H9 (cell line): ENCODE measurements around the gene IL10RA. TPM values are rescaled to one million over a fixed set of nuclear protein-coding genes. Genes with fewer than 3 reads are reported as not detected.

Experiments
- DNase-seq: peaks from one replicate; pipeline ENCODE4 v3.0.0-alpha.2; 2017
- H2AFZ ChIP-seq: one replicate; pipeline ENCODE4 v1.6.1; 2013; ENCODE audit warnings: mild to moderate bottlenecking, low read length, control low read depth, moderate library complexity
- H2AK5ac ChIP-seq: 2 replicates; pipeline ENCODE4 v1.6.1; 2013; ENCODE audit warnings: low read length, control low read depth, mixed read lengths; ENCODE audit not compliant: insufficient read length
- H2BK120ac ChIP-seq: one replicate; pipeline ENCODE4 v1.6.1; 2013; ENCODE audit warnings: low read depth, mild to moderate bottlenecking, low read length, control low read depth, inconsistent platforms; ENCODE audit not compliant: poor library complexity, severe bottlenecking
- H2BK12ac ChIP-seq: 2 replicates; pipeline ENCODE4 v1.6.1; 2013; ENCODE audit warnings: low read length, control low read depth, mixed read lengths, low read depth; ENCODE audit not compliant: insufficient read length
- H2BK15ac ChIP-seq: 2 replicates; pipeline ENCODE4 v1.6.1; 2013; ENCODE audit warnings: low read depth, low read length, control low read depth
- H2BK20ac ChIP-seq: one replicate; pipeline ENCODE4 v1.6.1; 2013; ENCODE audit warnings: low read depth, mild to moderate bottlenecking, low read length, control low read depth, inconsistent platforms; ENCODE audit not compliant: poor library complexity, severe bottlenecking
- H2BK5ac ChIP-seq: 2 replicates; pipeline ENCODE4 v1.6.1; 2013; ENCODE audit warnings: low read length, control low read depth, mixed read lengths; ENCODE audit not compliant: insufficient read length
- H3K14ac ChIP-seq: 2 replicates; pipeline ENCODE4 v1.6.1; 2013; ENCODE audit warnings: low read length, control low read depth; ENCODE audit not compliant: insufficient read depth
- H3K18ac ChIP-seq: 2 replicates; pipeline ENCODE4 v1.6.1; 2013; ENCODE audit warnings: low read depth, mild to moderate bottlenecking, mixed read lengths, low read length, control low read depth; ENCODE audit not compliant: insufficient read length
- H3K23ac ChIP-seq: 2 replicates; pipeline ENCODE4 v1.6.1; 2013; ENCODE audit warnings: low read length, control low read depth, mixed read lengths, low read depth; ENCODE audit not compliant: insufficient read length
- H3K23me2 ChIP-seq: 2 replicates; pipeline ENCODE4 v1.6.1; 2013; ENCODE audit warnings: low read depth, mild to moderate bottlenecking, mixed read lengths, low read length, control low read depth; ENCODE audit not compliant: insufficient read length, poor library complexity, severe bottlenecking
- H3K27ac ChIP-seq: 2 replicates; pipeline ENCODE4 v1.5.1; 2013; ENCODE audit warnings: low read length, control low read depth, mixed read lengths, low read depth; ENCODE audit not compliant: insufficient read length
- H3K27me3 ChIP-seq: 2 replicates; pipeline ENCODE4 v1.6.1; 2013; ENCODE audit warnings: low read length, control low read depth, inconsistent platforms; ENCODE audit not compliant: insufficient read depth
- H3K4ac ChIP-seq: 2 replicates; pipeline ENCODE4 v1.6.1; 2013; ENCODE audit warnings: low read depth, mild to moderate bottlenecking, control low read depth, inconsistent platforms, low read length, moderate library complexity
- H3K4me1 ChIP-seq: 2 replicates; pipeline ENCODE4 v1.6.1; 2013; ENCODE audit warnings: low read length, control low read depth, inconsistent platforms; ENCODE audit not compliant: insufficient read depth
- H3K4me2 ChIP-seq: 2 replicates; pipeline ENCODE4 v1.6.1; 2013; ENCODE audit warnings: low read length, control low read depth, mixed read lengths; ENCODE audit not compliant: insufficient read length, insufficient read depth
- H3K56ac ChIP-seq: 2 replicates; pipeline ENCODE4 v1.6.1; 2013; ENCODE audit warnings: low read depth, mild to moderate bottlenecking, mixed read lengths, low read length, control low read depth; ENCODE audit not compliant: insufficient read length
- H3K79me1 ChIP-seq: 2 replicates; pipeline ENCODE4 v1.6.1; 2013; ENCODE audit warnings: low read depth, mild to moderate bottlenecking, moderate library complexity, low read length, control low read depth, inconsistent platforms; ENCODE audit not compliant: insufficient read depth, poor library complexity, severe bottlenecking
- H3K79me2 ChIP-seq: 2 replicates; pipeline ENCODE4 v1.6.1; 2013; ENCODE audit warnings: low read length, control low read depth, inconsistent platforms; ENCODE audit not compliant: insufficient read depth
- H3K9ac ChIP-seq: 2 replicates; pipeline ENCODE4 v1.6.1; 2013; ENCODE audit warnings: low read length, control low read depth, mixed read lengths; ENCODE audit not compliant: insufficient read length; ENCODE audit errors: extremely low read depth
- H3K9me3 ChIP-seq: one replicate; pipeline ENCODE4 v1.6.1; 2013; ENCODE audit warnings: low read depth, low read length, inconsistent platforms; ENCODE audit not compliant: control insufficient read depth
- H3T11ph ChIP-seq: one replicate; pipeline ENCODE4 v1.6.1; 2013; ENCODE audit warnings: mild to moderate bottlenecking, low read length, control low read depth, inconsistent platforms
- H4K20me1 ChIP-seq: one replicate; pipeline ENCODE4 v1.6.1; 2013; ENCODE audit not compliant: control insufficient read depth, insufficient read length, insufficient read depth
- H4K5ac ChIP-seq: 2 replicates; pipeline ENCODE4 v1.6.1; 2013; ENCODE audit warnings: low read depth, mild to moderate bottlenecking, mixed read lengths, low read length, control low read depth; ENCODE audit not compliant: insufficient read length
- H4K8ac ChIP-seq: replicated peaks from 2 replicates; pipeline ENCODE4 v1.6.1; 2013; ENCODE audit warnings: low read length, control low read depth, mixed read lengths, low read depth; ENCODE audit not compliant: insufficient read length
- H4K91ac ChIP-seq: 2 replicates; pipeline ENCODE4 v1.6.1; 2013; ENCODE audit warnings: low read depth, mild to moderate bottlenecking, moderate library complexity, mixed read lengths, low read length, control low read depth; ENCODE audit not compliant: insufficient read length
- H3K27ac Mint-ChIP-seq, 3 experiments: 2 replicates in 2 of 3; 3 replicates in 1 of 3; pipeline ENCODE4 v1.8.0; 2020 to 2021; ENCODE audit warnings: mixed read lengths in 3 of 3, mild to moderate bottlenecking in 1 of 3, moderate library complexity in 1 of 3
- H3K27me3 Mint-ChIP-seq: 2 replicates; pipeline ENCODE4 v1.8.0; 2021; ENCODE audit warnings: low read depth, mild to moderate bottlenecking, moderate library complexity, mixed read lengths
- H3K36me3 Mint-ChIP-seq, 3 experiments: 2 replicates in 2 of 3; 3 replicates in 1 of 3; pipeline ENCODE4 v1.8.0; 2020 to 2021; ENCODE audit warnings: low read depth in 3 of 3, mixed read lengths in 3 of 3; ENCODE audit not compliant: insufficient read depth in 1 of 3
- H3K4me1 Mint-ChIP-seq, 2 experiments: 2 replicates each; pipeline ENCODE4 v1.8.0; 2020; ENCODE audit warnings: mixed read lengths in 2 of 2
- H3K4me3 Mint-ChIP-seq, 2 experiments: 2 replicates in 1 of 2; 3 replicates in 1 of 2; pipeline ENCODE4 v1.8.0; 2020 to 2021; ENCODE audit warnings: mild to moderate bottlenecking in 2 of 2, mixed read lengths in 2 of 2, moderate library complexity in 1 of 2
- H3K9me3 Mint-ChIP-seq, 2 experiments: 2 replicates in 1 of 2; 3 replicates in 1 of 2; pipeline ENCODE4 v1.8.0; 2020; ENCODE audit warnings: mild to moderate bottlenecking in 2 of 2, mixed read lengths in 2 of 2, moderate library complexity in 1 of 2
- WGBS: extraction: QIAGEN DNeasy Blood & Tissue Kit; methylation state at CpG from one replicate; pipeline ENCODE4 v1.1.7; 2013; ENCODE audit warnings: missing lambda C conversion rate, low lambda C conversion rate, mixed read lengths; ENCODE audit not compliant: insufficient read length; ENCODE audit errors: extremely low coverage; 5-methylcytosine and 5-hydroxymethylcytosine counted together
- total RNA-seq: library from RNA; stranded (reverse); gene quantifications from 2 replicates; pipeline ENCODE4 v1.2.1, GENCODE V29; 2021
- TF ChIP-seq, protein P1 (sequence below): fragments of 200-600 bp; sonication (generic); conservative IDR thresholded peaks from 3 replicates; pipeline ENCODE4 v1.8.0; 2021; ENCODE audit warnings: antibody characterized with exemption, mild to moderate bottlenecking

The IL10RA gene
- total RNA-seq, 1 experiment from 2014 or later: not detected

GRCh38 chr11:118002010-118002540, 15.9 kb downstream of the IL10RA start:
- H3K27me3 ChIP-seq: peaks cover 2% of the 10 kb centered on the region; the same call in 1 of the 2 replicates
- H2BK15ac ChIP-seq: no peak overlapping the region
- H3K18ac ChIP-seq: no peak overlapping the region
- no peak overlapping the region for H2BK12ac ChIP-seq
- H3K79me1 ChIP-seq: no peaks in the 10 kb centered on the region
- H4K8ac ChIP-seq: no peak overlapping the region
- H3K79me2 ChIP-seq: no peaks in the 10 kb centered on the region
- H2BK120ac ChIP-seq: no peak overlapping the region
- peaks cover 17% of the 10 kb centered on the region for H3K27me3 Mint-ChIP-seq
- no peak overlapping the region for H3K27ac ChIP-seq
- no CpG with 5 or more reads among the region's 6 CpGs for WGBS
- H3K14ac ChIP-seq: no peak overlapping the region
- no peak overlapping the region; a peak in 1 of 7 replicates for H3K27ac Mint-ChIP-seq
- H3K23me2 ChIP-seq: no peaks in the 10 kb centered on the region
- H3K4ac ChIP-seq: no peak overlapping the region
- H4K91ac ChIP-seq: no peak overlapping the region
- no peaks in the 10 kb centered on the region for H3K9me3 Mint-ChIP-seq
- DNase-seq: no peak
- H3K4me1 Mint-ChIP-seq: peaks cover 8 to 10% of the 10 kb centered on the region in 2 experiments
- no peak overlapping the region for H2BK5ac ChIP-seq
- TF ChIP-seq, protein P1, sequence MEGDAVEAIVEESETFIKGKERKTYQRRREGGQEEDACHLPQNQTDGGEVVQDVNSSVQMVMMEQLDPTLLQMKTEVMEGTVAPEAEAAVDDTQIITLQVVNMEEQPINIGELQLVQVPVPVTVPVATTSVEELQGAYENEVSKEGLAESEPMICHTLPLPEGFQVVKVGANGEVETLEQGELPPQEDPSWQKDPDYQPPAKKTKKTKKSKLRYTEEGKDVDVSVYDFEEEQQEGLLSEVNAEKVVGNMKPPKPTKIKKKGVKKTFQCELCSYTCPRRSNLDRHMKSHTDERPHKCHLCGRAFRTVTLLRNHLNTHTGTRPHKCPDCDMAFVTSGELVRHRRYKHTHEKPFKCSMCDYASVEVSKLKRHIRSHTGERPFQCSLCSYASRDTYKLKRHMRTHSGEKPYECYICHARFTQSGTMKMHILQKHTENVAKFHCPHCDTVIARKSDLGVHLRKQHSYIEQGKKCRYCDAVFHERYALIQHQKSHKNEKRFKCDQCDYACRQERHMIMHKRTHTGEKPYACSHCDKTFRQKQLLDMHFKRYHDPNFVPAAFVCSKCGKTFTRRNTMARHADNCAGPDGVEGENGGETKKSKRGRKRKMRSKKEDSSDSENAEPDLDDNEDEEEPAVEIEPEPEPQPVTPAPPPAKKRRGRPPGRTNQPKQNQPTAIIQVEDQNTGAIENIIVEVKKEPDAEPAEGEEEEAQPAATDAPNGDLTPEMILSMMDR: no peak
- no peak overlapping the region for H3K56ac ChIP-seq
- no peaks in the 10 kb centered on the region for H4K20me1 ChIP-seq
- no peak overlapping the region for H3K4me3 Mint-ChIP-seq
- no peak overlapping the region for H2AFZ ChIP-seq
- no peaks in the 10 kb centered on the region for H3K36me3 Mint-ChIP-seq
- no peak overlapping the region for H3K9ac ChIP-seq
- H2AK5ac ChIP-seq: no peak overlapping the region
- no peak overlapping the region for H3T11ph ChIP-seq
- no peak overlapping the region for H2BK20ac ChIP-seq
- H3K23ac ChIP-seq: no peak overlapping the region
- 0 out of 2 replicates have a peak, but pooled peaks cover 6% of the 10 kb centered on the region for H3K4me1 ChIP-seq
- H3K9me3 ChIP-seq: no peaks in the 10 kb centered on the region
- no peak overlapping the region for H4K5ac ChIP-seq
- H3K4me2 ChIP-seq: no peak overlapping the region
